HK-2 (cell line): Measurements from ENCODE around the gene PCYT1A.
"Not testable (repeated sequence)": the region's sequence is repeated elsewhere in the genome, so short reads cannot be mapped to it uniquely, and the experiment has no call there.

ENCODE experiments used
- DNase-seq: peaks from one replicate; pipeline ENCODE4 v3.0.0-alpha.2; 2018; ENCODE audit not compliant: unreplicated experiment

The PCYT1A gene

GRCh38 chr3:196287090-196287439, 461 bp downstream of the PCYT1A start:
- no peak for DNase-seq

GRCh38 chr3:196284396-196284795, 3.1 kb downstream of the PCYT1A start:
- no peak for DNase-seq

- DNase-seq, result no peak
Observed at GRCh38 chr3:196281962-196282361, 5.6 kb downstream of the PCYT1A start.

- DNase-seq, result no peak
Observed at GRCh38 chr3:196280689-196281440, 6.7 kb downstream of the PCYT1A start.

- DNase-seq, result no peak
Observed at GRCh38 chr3:196275126-196275525, 12.4 kb downstream of the PCYT1A start.

- no peak for DNase-seq
Observed at GRCh38 chr3:196274585-196274984, 12.9 kb downstream of the PCYT1A start.

- DNase-seq, result no peak
Observed at GRCh38 chr3:196273655-196274054, 13.9 kb downstream of the PCYT1A start.

- DNase-seq, result no peak
Observed at GRCh38 chr3:196272826-196273225, 14.7 kb downstream of the PCYT1A start.

- DNase-seq, result no peak
Observed at GRCh38 chr3:196270499-196270898, 17.0 kb downstream of the PCYT1A start.

- peak; percentile 21 for DNase-seq
Observed at GRCh38 chr3:196268284-196269163, 19.0 kb downstream of the PCYT1A start.

GRCh38 chr3:196263819-196264218, 23.7 kb downstream of the PCYT1A start:
- no peak for DNase-seq

GRCh38 chr3:196260784-196261183, 26.7 kb downstream of the PCYT1A start:
- no peak for DNase-seq

- no peak for DNase-seq
Observed at GRCh38 chr3:196255776-196256175, 31.8 kb downstream of the PCYT1A start.

- DNase-seq, result no peak
Observed at GRCh38 chr3:196254376-196255283, 32.9 kb downstream of the PCYT1A start.

GRCh38 chr3:196251918-196252317, 35.6 kb downstream of the PCYT1A start:
- no peak for DNase-seq

GRCh38 chr3:196246612-196247308, 40.8 kb downstream of the PCYT1A start:
- DNase-seq, result no peak

GRCh38 chr3:196244166-196244565, 43.4 kb downstream of the PCYT1A start:
- not testable (repeated sequence) for DNase-seq

GRCh38 chr3:196241704-196242103, 45.8 kb downstream of the PCYT1A start:
- no peak for DNase-seq

GRCh38 chr3:196240424-196240823, 47.1 kb downstream of the PCYT1A start:
- no peak for DNase-seq

GRCh38 chr3:196238612-196239560, 48.6 kb downstream of the PCYT1A start:
- DNase-seq, result no peak
